GM23248 (cell line): ENCODE results near the gene ELF1.

ENCODE experiments used
- EZH2 ChIP-seq: fragments of 200-600 bp; sonication (generic); IDR thresholded peaks from 2 replicates; pipeline ENCODE4 v1.6.1; 2018; ENCODE audit warnings: antibody characterized with exemption, mild to moderate bottlenecking; ENCODE audit not compliant: insufficient read depth, poor library complexity, severe bottlenecking
- EZH2phosphoT487 ChIP-seq: fragments of 200-600 bp; sonication (generic); IDR thresholded peaks from 2 replicates; pipeline ENCODE4 v1.6.1; 2018; ENCODE audit warnings: antibody characterized with exemption, moderate library complexity, mild to moderate bottlenecking, low read depth; ENCODE audit not compliant: insufficient read depth

DNA sequence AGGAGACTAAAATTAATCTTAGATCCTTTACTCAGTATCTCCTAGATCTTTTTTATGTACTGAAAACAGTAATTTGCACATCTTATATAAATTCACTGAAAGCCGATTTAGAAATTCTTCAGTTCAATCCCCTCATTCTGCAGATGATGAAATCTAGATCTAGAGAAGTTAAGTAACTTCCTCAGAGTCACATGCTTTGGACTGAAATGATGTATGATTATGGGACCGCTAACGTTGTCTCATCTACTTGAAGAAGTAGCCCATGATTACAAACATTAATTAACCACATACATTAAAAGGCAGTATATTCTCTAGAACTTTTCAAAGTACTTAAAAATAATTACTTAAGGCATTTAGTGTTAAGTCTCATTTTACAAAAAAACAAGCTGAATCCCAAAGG lies 37.8 kb downstream of the ELF1 start:
- no peak for TF ChIP-seq EZH2
- no peak for TF ChIP-seq EZH2phosphoT487
